CD14-positive monocyte (primary cell): Measurements from ENCODE around the gene SEMA3E. TPM values are rescaled to one million over a fixed set of nuclear protein-coding genes. Genes with fewer than 3 reads are reported as not detected.

Experiments used
- DNase-seq, 3 donors: peaks; one replicate each; pipeline ENCODE4 v3.0.0-alpha.2; 2011 to 2022
- H2AFZ ChIP-seq: 2 replicates; pipeline ENCODE4 v1.6.0; 2012; ENCODE audit warnings: mild to moderate bottlenecking, low read depth, low read length, inconsistent platforms; ENCODE audit not compliant: insufficient read depth, poor library complexity, severe bottlenecking
- H3K27ac ChIP-seq, 2 donors: 1 replicate in 1 of 2; 2 replicates in 1 of 2; pipeline ENCODE4 v1.5.1; 2012 to 2013; ENCODE audit warnings: low read length in 2 of 2, control low read depth in 1 of 2, inconsistent platforms in 1 of 2, low read depth in 1 of 2, mild to moderate bottlenecking in 1 of 2
- H3K27me3 ChIP-seq, 2 donors: one replicate each; pipeline versions ENCODE4 v1.6.0 to v1.6.1; 2011 to 2013; ENCODE audit warnings: low read length in 2 of 2; ENCODE audit not compliant: control insufficient read depth in 2 of 2, insufficient read depth in 2 of 2
- H3K36me3 ChIP-seq, 2 donors: replicated peaks in 1 of 2; 1 replicate in 1 of 2; 2 replicates in 1 of 2; pipeline versions ENCODE4 v1.5.1 to v1.6.1; 2012 to 2013; ENCODE audit warnings: low read length in 2 of 2, control low read depth in 1 of 2, inconsistent platforms in 1 of 2, mild to moderate bottlenecking in 1 of 2; ENCODE audit not compliant: insufficient read depth in 2 of 2, control insufficient read depth in 1 of 2
- H3K4me1 ChIP-seq, 2 donors: 1 replicate in 1 of 2; 2 replicates in 1 of 2; pipeline versions ENCODE4 v1.5.1 to v1.6.1; 2012 to 2013; ENCODE audit warnings: low read length in 2 of 2, control low read depth in 1 of 2, inconsistent platforms in 1 of 2, mild to moderate bottlenecking in 1 of 2, moderate library complexity in 1 of 2; ENCODE audit not compliant: insufficient read depth in 2 of 2, control insufficient read depth in 1 of 2
- H3K4me2 ChIP-seq: replicated peaks from 2 replicates; pipeline ENCODE3; 2012; ENCODE audit warnings: low read length, moderate library complexity, mild to moderate bottlenecking; ENCODE audit not compliant: poor library complexity, severe bottlenecking; ENCODE audit errors: extremely low read depth
- H3K4me3 ChIP-seq, 3 experiments: fragments of 200-600 bp in 1 of 3; sonication (generic) in 1 of 3; replicated peaks in 1 of 3; 1 replicate in 2 of 3; 2 replicates in 1 of 3; pipeline ENCODE4 v1.5.1; 2011 to 2013; ENCODE audit warnings: low read length in 3 of 3, mild to moderate bottlenecking in 3 of 3, control low read depth in 2 of 3, low read depth in 2 of 3, inconsistent platforms in 1 of 3, moderate library complexity in 1 of 3
- H3K79me2 ChIP-seq: 2 replicates; pipeline ENCODE4 v1.6.0; 2012; ENCODE audit warnings: mild to moderate bottlenecking, control low read depth, inconsistent platforms, low read length, moderate library complexity; ENCODE audit not compliant: insufficient read depth
- H3K9ac ChIP-seq: 2 replicates; pipeline ENCODE4 v1.6.0; 2017; ENCODE audit warnings: low read length, mild to moderate bottlenecking; ENCODE audit not compliant: insufficient read depth, poor library complexity, severe bottlenecking
- H3K9me3 ChIP-seq, 2 donors: replicated peaks in 1 of 2; 1 replicate in 1 of 2; 2 replicates in 1 of 2; pipeline versions ENCODE4 v1.5.1 to v1.6.1; 2012 to 2013; ENCODE audit warnings: low read length in 2 of 2, control low read depth in 1 of 2; ENCODE audit not compliant: control insufficient read depth in 1 of 2, insufficient read depth in 1 of 2
- H4K20me1 ChIP-seq: 2 replicates; pipeline ENCODE4 v1.6.0; 2012; ENCODE audit warnings: mild to moderate bottlenecking, low read length, control low read depth, moderate library complexity; ENCODE audit not compliant: insufficient read depth
- H3K27ac Mint-ChIP-seq, 7 donors: one replicate each; pipeline ENCODE4 v1.8.0; 2020; ENCODE audit warnings: mild to moderate bottlenecking in 7 of 7, mixed read lengths in 7 of 7, moderate library complexity in 6 of 7, inconsistent platforms in 2 of 7
- H3K27me3 Mint-ChIP-seq, 3 donors: one replicate each; pipeline ENCODE4 v1.8.0; 2021 to 2022; ENCODE audit warnings: low read depth in 3 of 3, mild to moderate bottlenecking in 3 of 3, mixed read lengths in 3 of 3, moderate library complexity in 3 of 3, inconsistent platforms in 1 of 3
- H3K36me3 Mint-ChIP-seq, 2 donors: one replicate each; pipeline ENCODE4 v1.8.0; 2020; ENCODE audit warnings: mixed read lengths in 2 of 2, inconsistent platforms in 1 of 2, mild to moderate bottlenecking in 1 of 2
- H3K4me1 Mint-ChIP-seq: one replicate; pipeline ENCODE4 v1.8.0; 2020; ENCODE audit warnings: mild to moderate bottlenecking, mixed read lengths
- H3K4me3 Mint-ChIP-seq, 2 donors: one replicate each; pipeline ENCODE4 v1.8.0; 2020; ENCODE audit warnings: mild to moderate bottlenecking in 2 of 2, mixed read lengths in 2 of 2, moderate library complexity in 1 of 2
- H3K9me3 Mint-ChIP-seq, 7 donors: one replicate each; pipeline ENCODE4 v1.8.0; 2020 to 2022; ENCODE audit warnings: mixed read lengths in 7 of 7, mild to moderate bottlenecking in 6 of 7, moderate library complexity in 6 of 7, inconsistent platforms in 2 of 7
- CTCF ChIP-seq: fragments of 200-600 bp; IDR thresholded peaks from one replicate; pipeline ENCODE4 v1.8.0; 2022; ENCODE audit warnings: antibody characterized with exemption, mild to moderate bottlenecking
- WGBS: methylation state at CpG from one replicate; pipeline ENCODE4 v1.1.5; 2013; ENCODE audit warnings: missing lambda C conversion rate; ENCODE audit not compliant: insufficient coverage; 5-methylcytosine and 5-hydroxymethylcytosine counted together
- intact Hi-C, 2 donors: fragments of 100-400 bp; cut with micrococcal nuclease; formaldehyde crosslinking; loops; one replicate each; pipeline versions ENCODE4 v1.15.0 to v1.15.1; 2023
- polyA plus RNA-seq, 3 donors: library from polyadenylated mRNA; depleted of rRNA in 1 of 3; unstranded in 2 of 3; stranded (reverse) in 1 of 3; fragments of 300-500 nt in 2 of 3; fragments of >200 nt in 1 of 3; fragmentation: Illumina TruSeq in 2 of 3; gene quantifications; 1 replicate in 2 of 3; 2 replicates in 1 of 3; pipeline ENCODE4 v1.2.3, GENCODE V29; 2012 to 2021

The SEMA3E gene
- polyA plus RNA-seq, 3 donors = not detected

- Histone ChIP-seq H3K36me3 (no peaks in the 10 kb centered on the region), H3K9me3 (no peaks in the 10 kb centered on the region), H3K27ac (no peak overlapping the region), H3K4me1 (no peaks in the 10 kb centered on the region), H3K27me3 (no peaks in the 10 kb centered on the region), H3K4me3 (no peak overlapping the region), H2AFZ (no peak overlapping the region), H3K9ac (no peak overlapping the region), H3K79me2 (no peaks in the 10 kb centered on the region), H4K20me1 (no peaks in the 10 kb centered on the region), H3K4me2 (no peak overlapping the region)
- Mint-ChIP-seq H3K9me3 (peaks cover 0 to 3% (median 0%) of the 10 kb centered on the region in 7 donors), H3K4me1 (no peaks in the 10 kb centered on the region), H3K4me3 (no peak overlapping the region), H3K27ac (no peak overlapping the region), H3K27me3 (no peaks in the 10 kb centered on the region), H3K36me3 (no peaks in the 10 kb centered on the region)
- no CpG with 5 or more reads among the region's 4 CpGs for WGBS
- no peak for DNase-seq
- intact Hi-C loops = no loop called here
- no peak for TF ChIP-seq CTCF
Observed at GRCh38 chr7:83588602-83589240, 60.2 kb downstream of the SEMA3E start.

- Histone ChIP-seq H3K9ac (no peak overlapping the region), H3K9me3 (no peaks in the 10 kb centered on the region), H3K4me1 (no peaks in the 10 kb centered on the region), H3K27me3 (no peaks in the 10 kb centered on the region), H3K27ac (no peak overlapping the region), H3K4me2 (no peak overlapping the region), H3K4me3 (no peak overlapping the region), H3K36me3 (no peaks in the 10 kb centered on the region), H4K20me1 (no peaks in the 10 kb centered on the region), H3K79me2 (no peaks in the 10 kb centered on the region), H2AFZ (no peak overlapping the region)
- TF ChIP-seq CTCF = no peak
- Mint-ChIP-seq H3K4me1 (no peaks in the 10 kb centered on the region), H3K27me3 (no peaks in the 10 kb centered on the region), H3K4me3 (no peak overlapping the region), H3K27ac (no peak overlapping the region), H3K36me3 (no peaks in the 10 kb centered on the region), H3K9me3 (peaks cover 0 to 3% (median 0%) of the 10 kb centered on the region in 7 donors)
- no CpG with 5 or more reads among the region's 1 CpG for WGBS
- DNase-seq = no peak
- intact Hi-C loops = no loop called here
Observed at GRCh38 chr7:83586281-83586680, 62.7 kb downstream of the SEMA3E start.
